B cell (primary cell): ENCODE data around the gene TMEM150C.

ENCODE experiments used
- EZH2 ChIP-seq: IDR thresholded peaks from 2 replicates; pipeline ENCODE4 v1.6.1; 2012; ENCODE audit warnings: borderline replicate concordance, low read depth, mild to moderate bottlenecking, moderate library complexity, low read length; ENCODE audit not compliant: insufficient read depth, poor library complexity, severe bottlenecking
- TF ChIP-seq, protein P1 (sequence below): fragments of 200-600 bp; IDR thresholded peaks from one replicate; pipeline ENCODE4 v1.8.0; 2022; ENCODE audit warnings: antibody characterized with exemption, mild to moderate bottlenecking

GRCh38 chr4:82604522-82604921 lies 42.7 kb upstream of the TMEM150C start:
- TF ChIP-seq, protein P1, sequence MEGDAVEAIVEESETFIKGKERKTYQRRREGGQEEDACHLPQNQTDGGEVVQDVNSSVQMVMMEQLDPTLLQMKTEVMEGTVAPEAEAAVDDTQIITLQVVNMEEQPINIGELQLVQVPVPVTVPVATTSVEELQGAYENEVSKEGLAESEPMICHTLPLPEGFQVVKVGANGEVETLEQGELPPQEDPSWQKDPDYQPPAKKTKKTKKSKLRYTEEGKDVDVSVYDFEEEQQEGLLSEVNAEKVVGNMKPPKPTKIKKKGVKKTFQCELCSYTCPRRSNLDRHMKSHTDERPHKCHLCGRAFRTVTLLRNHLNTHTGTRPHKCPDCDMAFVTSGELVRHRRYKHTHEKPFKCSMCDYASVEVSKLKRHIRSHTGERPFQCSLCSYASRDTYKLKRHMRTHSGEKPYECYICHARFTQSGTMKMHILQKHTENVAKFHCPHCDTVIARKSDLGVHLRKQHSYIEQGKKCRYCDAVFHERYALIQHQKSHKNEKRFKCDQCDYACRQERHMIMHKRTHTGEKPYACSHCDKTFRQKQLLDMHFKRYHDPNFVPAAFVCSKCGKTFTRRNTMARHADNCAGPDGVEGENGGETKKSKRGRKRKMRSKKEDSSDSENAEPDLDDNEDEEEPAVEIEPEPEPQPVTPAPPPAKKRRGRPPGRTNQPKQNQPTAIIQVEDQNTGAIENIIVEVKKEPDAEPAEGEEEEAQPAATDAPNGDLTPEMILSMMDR, result no peak
- TF ChIP-seq EZH2, result no peak
